ENCODE data around the gene CHST1.

- TF ChIP-seq POLR2A (IDR thresholded peaks at IDR 0.05; ENCODE audit: low read length) = no peak
- no peak for TF ChIP-seq GATA1 (IDR thresholded peaks at IDR 0.05; ENCODE audit: low read depth, low read length)
Measured at GRCh38 chr11:45609337-45609736, 56.1 kb downstream of the CHST1 start.

Measured in erythroblast (primary cell).